ENCODE results near the gene MTR. TPM values are rescaled to one million over a fixed set of nuclear protein-coding genes. Genes with fewer than 3 reads are reported as not detected.
"Not testable (repeated sequence)": the region's sequence is repeated elsewhere in the genome, so short reads cannot be mapped to it uniquely, and the experiment has no call there.

The MTR gene
- polyA plus RNA-seq, 12 donors = 16.7 to 32.1 (median 23.8) TPM; not detected in 1

- DNase-seq = no peak
These were observed 101.6 kb downstream of the MTR start for GRCh38 chr1:236896716-236897115.

GRCh38 chr1:236904892-236905741 is 110.0 kb downstream of the MTR start:
- DNase-seq = no peak

- no peak for DNase-seq
These were observed 112.1 kb downstream of the MTR start for GRCh38 chr1:236907205-236907604.

DNA sequence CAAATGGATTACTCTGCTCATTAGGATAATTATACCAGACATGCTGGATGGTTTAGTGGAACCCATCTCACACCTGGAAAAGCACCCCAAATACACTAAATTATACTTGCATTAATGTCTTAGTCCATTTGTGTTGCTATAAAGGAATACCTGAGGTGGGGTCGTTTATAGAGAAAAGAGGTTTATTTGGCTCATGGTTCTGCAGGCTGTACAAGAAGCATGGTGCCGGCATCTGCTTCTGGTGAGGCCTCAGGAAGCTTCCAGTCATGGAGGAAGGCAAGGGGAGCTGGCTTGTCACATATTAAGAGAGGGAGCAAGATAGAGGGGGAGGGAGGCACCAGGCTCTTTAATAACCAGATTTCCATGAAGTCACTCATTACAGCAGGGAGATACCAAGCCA is 113.6 kb downstream of the MTR start:
- no peak for DNase-seq

DNA sequence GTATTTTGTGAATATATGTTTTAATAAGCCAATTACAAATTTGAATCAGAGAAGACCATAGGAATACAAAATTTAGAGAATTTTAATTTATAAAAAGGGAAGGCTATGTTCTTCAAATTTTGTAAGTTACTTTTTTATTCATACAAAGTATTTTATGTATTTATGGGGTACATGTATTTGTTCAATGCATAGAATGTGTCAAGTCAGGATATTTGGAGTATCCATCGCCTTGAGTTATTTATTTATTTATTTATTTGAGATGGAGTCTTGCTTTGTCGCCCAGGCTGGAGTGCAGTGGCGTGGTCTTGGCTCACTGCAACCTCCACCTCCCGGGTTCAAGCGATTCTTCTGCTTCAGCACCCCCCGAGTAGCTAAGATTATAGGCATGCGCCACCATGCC is 116.0 kb downstream of the MTR start:
- DNase-seq = not testable (repeated sequence)

DNA sequence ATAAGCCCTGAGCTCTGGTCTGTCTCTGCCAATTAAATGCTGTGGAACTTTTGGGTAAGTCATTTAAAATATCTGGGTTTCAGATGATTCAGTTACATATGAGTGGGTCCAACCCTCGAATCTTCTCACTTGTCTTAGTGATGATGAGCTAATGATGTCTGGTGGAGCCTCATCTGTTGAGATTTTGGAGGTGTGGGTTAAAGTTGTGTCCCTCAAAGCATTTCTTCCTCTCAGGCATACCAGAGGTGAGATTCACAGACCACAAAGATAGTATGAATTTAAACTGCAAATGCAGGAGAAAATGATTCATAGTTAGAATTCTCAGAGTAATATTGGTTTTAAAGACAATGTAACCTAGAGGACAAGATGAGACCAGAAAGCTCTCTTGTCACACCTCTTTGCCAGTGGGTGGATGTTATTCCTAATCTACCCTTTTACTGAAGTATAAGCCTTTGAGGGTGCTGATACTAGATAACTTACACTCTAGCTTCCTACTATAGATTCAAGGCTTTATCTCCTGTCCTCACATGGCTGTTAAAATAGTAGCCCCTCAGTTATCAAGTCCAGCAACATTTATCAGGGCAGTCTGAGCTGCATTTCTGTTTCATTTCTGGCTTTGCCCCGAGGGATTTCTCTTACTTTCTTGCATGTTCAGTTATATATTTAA is 118.4 kb downstream of the MTR start:
- DNase-seq = no peak

GRCh38 chr1:236914375-236914774 is 119.3 kb downstream of the MTR start:
- DNase-seq = no peak

DNA sequence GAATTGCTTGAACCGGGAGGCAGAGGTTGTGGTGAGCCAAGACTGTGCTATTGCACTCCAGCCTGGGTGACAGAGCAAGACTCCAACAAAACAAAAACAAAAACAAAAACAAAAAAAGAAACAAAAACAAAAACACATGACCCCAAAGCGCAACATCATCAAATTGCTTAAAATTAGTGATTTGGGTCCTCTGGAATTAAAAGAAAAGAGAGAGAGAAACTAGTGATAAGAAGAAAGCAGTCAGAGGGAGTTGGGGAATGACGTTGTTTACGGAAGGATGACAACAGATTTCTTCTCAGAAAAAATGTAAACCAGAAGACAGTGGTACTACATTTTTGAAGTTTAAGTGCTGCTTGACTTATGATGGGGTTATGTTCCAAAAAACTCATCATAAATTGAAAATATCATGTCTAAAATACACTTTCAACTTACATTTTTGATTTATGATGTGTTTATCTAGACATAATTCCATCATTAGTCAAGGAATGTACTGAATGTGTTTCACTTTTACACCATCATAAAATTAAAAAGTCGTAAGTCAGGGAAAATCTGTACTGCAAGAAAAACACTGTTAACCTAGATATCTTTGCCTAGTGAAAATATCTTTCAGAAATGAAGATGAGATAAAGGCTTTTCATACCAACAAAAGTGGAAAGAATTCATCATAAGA is 121.2 kb downstream of the MTR start:
- DNase-seq = no peak

GRCh38 chr1:236917448-236917847 is 122.4 kb downstream of the MTR start:
- no peak for DNase-seq

GRCh38 chr1:236920286-236920894 is 125.3 kb downstream of the MTR start:
- DNase-seq = no peak

DNA sequence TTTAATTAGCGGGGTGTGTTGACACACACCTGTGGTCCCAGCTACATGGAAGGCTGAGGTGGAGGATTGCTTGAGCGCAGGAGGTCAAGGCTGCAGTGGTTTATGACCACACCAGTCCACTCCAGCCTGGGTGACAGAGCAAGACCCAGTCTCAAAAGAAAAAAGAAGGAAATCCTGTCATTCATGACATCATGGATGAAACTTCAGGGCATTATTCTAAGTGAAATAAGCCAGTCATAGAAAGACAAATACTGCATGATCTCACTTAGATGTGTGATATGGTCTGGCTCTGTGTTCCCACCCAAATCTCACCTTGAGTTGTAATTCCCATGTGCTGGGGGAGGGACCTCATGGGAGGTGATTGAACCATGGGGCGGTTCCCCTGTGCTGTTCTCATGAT is 126.5 kb downstream of the MTR start:
- no peak for DNase-seq

DNA sequence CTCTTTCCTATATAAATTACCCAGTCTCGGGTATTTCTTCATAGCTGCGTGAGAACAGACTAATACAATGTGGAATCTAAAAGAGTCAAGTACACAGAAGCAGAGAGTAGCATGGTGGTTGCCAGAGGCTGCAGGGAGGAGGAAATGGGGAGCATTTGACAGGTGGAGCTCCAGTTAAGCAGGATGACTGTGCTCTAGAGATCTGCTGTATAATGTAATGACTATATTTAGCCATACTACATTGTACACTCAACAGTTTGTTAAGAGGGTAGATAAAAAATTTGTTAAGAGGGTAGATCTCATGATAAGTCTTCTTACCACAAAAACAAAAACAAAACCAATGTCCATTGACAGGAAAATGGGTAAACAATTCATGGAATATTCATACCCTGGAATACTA is 127.1 kb downstream of the MTR start:
- DNase-seq = no peak

DNA sequence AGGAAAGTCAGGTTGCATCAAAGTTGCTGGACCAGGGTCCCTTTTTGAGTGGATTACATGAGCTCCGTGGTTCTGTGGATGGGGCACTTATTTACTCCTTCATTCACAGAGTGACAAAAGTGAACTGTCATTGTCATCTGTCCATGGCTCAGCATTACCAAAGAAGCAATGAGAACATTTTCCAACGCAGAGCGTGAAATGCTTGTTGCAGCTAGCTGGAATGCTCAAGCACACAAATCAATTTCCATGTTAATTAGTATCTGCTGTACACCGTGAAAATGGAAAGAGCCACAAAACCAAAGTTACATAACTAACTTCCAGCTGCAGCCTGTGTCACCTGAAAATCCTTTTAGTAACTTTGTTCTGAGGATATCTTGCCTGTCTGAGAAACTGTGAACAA is 130.3 kb downstream of the MTR start:
- DNase-seq = no peak

DNA sequence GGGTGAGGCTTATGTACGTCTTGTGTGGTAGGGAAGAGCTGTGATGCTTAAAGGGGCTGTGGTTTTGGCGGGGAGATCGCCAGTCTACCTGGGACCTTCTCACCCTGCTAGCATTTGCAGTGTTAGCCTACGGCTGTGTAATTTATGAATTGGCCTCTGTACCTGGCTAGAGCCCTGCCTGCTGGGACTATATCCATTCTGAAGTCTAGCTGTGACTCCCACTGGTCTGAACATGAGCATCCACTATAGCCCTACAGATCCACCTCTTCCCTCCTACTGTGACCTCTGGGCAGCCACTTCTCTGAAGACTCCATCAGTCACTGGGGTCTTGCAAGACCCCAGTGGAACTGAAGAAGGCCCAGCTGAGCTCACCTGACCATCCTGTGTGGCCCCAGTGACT is 135.4 kb downstream of the MTR start:
- no peak for DNase-seq

DNA sequence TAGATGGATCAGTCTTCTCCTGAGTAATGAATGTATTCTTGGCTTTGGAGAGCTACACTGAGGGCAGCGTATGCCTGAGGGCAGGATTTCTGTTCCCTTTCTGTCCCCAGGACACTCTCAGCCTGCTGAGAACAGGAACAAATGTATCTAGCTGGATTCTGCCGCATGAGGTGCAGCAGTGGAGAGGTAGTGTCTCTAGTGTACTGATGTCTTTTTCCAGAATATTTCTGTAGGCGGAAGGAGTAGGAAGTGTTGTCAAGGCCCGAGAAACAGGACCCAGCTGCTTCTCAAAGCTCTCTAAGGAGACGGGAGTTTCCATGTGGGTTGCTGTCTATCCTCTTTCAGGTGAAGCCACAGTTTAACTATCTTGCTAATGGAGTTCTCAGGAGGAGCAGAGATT is 143.7 kb downstream of the MTR start:
- DNase-seq = no peak

DNA sequence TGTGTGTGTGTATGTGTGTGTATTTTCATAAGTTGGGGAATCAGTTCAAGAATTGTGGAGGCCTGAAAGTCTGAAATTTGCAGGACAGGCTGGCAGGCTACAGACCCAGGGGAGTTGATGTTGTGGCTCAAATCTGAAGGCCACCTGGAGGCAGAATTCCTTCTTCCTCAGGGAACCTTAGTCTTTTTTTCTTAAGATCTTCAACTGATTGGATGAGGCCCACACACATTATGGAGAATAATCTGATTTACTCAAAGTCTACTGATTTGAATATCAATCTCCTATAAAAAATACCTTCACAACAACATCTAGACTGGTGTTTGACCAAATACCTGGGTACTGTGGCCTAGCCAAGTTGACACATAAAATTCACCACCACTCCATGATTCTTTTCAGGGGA is 147.3 kb downstream of the MTR start:
- DNase-seq = no peak

- no peak for DNase-seq
These were observed 149.5 kb downstream of the MTR start for GRCh38 chr1:236944556-236944955.

GRCh38 chr1:236945002-236945401 is 149.9 kb downstream of the MTR start:
- no peak for DNase-seq

GRCh38 chr1:236947794-236948193 is 152.7 kb downstream of the MTR start:
- no peak for DNase-seq

DNA sequence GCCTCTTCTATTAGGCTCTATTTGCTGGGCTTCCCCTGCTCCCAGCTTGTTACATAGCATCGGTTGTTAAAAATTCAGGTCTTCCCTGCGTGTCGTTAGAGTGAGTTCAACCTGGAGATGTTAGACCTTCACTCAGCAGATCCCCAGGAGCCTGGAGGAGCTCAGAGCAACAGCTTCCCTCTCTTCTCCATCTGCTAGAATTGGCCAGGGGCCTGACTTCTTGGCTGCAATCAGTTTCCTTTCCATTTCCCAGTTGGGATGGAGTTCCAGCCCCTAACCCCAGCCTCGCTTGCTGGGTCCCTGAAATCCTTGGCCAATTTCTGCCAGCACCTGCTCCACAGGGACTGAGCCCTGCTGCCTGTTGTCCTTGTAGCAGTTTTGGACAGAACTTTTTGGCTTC is 153.3 kb downstream of the MTR start:
- DNase-seq = no peak

GRCh38 chr1:236948996-236949395 is 153.9 kb downstream of the MTR start:
- no peak for DNase-seq

- no peak for DNase-seq
These were observed 155.3 kb downstream of the MTR start for GRCh38 chr1:236950365-236950764.

DNA sequence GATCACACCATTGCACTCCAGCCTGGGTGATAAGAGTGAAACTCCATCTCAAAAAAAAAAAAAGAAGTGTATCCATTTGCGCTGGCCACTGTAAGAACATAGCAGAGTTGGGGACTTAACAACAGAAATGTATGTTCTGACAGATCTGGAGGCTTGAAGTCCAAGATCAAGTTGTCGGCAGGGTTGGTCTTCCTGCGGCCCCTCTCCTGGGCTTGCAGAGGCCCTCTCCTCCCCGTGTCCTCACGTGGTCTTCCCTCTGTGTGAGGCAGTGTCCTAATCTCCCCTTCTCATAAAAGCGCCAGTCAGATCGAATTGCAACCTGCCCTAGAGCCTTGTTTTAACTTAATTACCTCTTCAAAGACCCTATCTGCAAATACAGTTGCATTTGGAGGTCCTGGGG is 156.6 kb downstream of the MTR start:
- DNase-seq = no peak

All from muscle of arm (tissue), 12 donors.